ENCODE results near the gene SLC6A6. TPM values are rescaled to one million over a fixed set of nuclear protein-coding genes. Genes with fewer than 3 reads are reported as not detected.

The SLC6A6 gene
- total and polyA plus RNA-seq, 2 experiments from 2014 or later: 4.6 to 10.6 TPM

- in situ Hi-C loops (cut with MboI): loop anchor here (5.0 kb wide), 1 partner anchor 199 kb away; no protein-coding TSS in a partner anchor
- WGBS, 2 experiments (ENCODE audit: low coverage in 1 of 2, low lambda C conversion rate in 2 of 2, missing lambda C conversion rate in 2 of 2): 76 to 80% methylated on average over 13 of the region's 13 CpGs
- peak overlapping the region; percentile 40 for H3K27ac ChIP-seq
- TF ChIP-seq EZH2phosphoT487 (IDR thresholded peaks at IDR 0.05; ENCODE audit: insufficient read depth, low read depth) (no peak), EZH2 (IDR thresholded peaks at IDR 0.05; ENCODE audit: insufficient read depth, poor library complexity, severe bottlenecking) (no peak)
- no peak for DNase-seq
- peaks cover 32% of the 10 kb centered on the region for H3F3A ChIP-seq (ENCODE audit: insufficient read depth)
- peaks cover 26% of the 10 kb centered on the region for H3K4me1 ChIP-seq (ENCODE audit: insufficient read depth)
- peak overlapping the region; percentile 30; the same call in 1 of the 2 replicates for H3K9ac ChIP-seq
- no peak overlapping the region for H3K4me2 ChIP-seq (ENCODE audit: unreplicated experiment)
- no peaks in the 10 kb centered on the region for H3K9me3 ChIP-seq (ENCODE audit: low read depth)
- H3K27me3 ChIP-seq (replicated peaks; ENCODE audit: insufficient read depth): no peaks in the 10 kb centered on the region
- no peaks in the 10 kb centered on the region for H4K20me1 ChIP-seq (ENCODE audit: insufficient read depth)
- no peak overlapping the region for H2AFZ ChIP-seq
- 0 out of 2 replicates have a peak, but pooled peaks cover 4% of the 10 kb centered on the region for H3K36me3 ChIP-seq (ENCODE audit: low read depth)
- no peaks in the 10 kb centered on the region for H3K79me2 ChIP-seq (ENCODE audit: insufficient read depth)
- no peak overlapping the region for H3K4me3 ChIP-seq
- H3K9me2 ChIP-seq (ENCODE audit: insufficient read depth): no peaks in the 10 kb centered on the region
These were observed 58.8 kb downstream of the SLC6A6 start for GRCh38 chr3:14461006-14461747.

- 0 out of 2 replicates have a peak, but pooled peaks cover 4% of the 10 kb centered on the region for H3K36me3 ChIP-seq (ENCODE audit: low read depth)
- no peak overlapping the region for H3K27ac ChIP-seq
- H3K79me2 ChIP-seq (ENCODE audit: insufficient read depth): no peaks in the 10 kb centered on the region
- H3K4me2 ChIP-seq (ENCODE audit: unreplicated experiment): no peak overlapping the region
- 90% methylated on average over 8 of the region's 8 CpGs for WGBS, 2 experiments (ENCODE audit: low coverage in 1 of 2, low lambda C conversion rate in 2 of 2, missing lambda C conversion rate in 2 of 2)
- H3K9me3 ChIP-seq (ENCODE audit: low read depth): no peaks in the 10 kb centered on the region
- H3F3A ChIP-seq (ENCODE audit: insufficient read depth): peaks cover 32% of the 10 kb centered on the region
- H3K27me3 ChIP-seq (replicated peaks; ENCODE audit: insufficient read depth): no peaks in the 10 kb centered on the region
- DNase-seq: peak; percentile 80
- peaks cover 26% of the 10 kb centered on the region for H3K4me1 ChIP-seq (ENCODE audit: insufficient read depth)
- H3K9me2 ChIP-seq (ENCODE audit: insufficient read depth): no peaks in the 10 kb centered on the region
- H3K4me3 ChIP-seq: no peak overlapping the region
- H4K20me1 ChIP-seq (ENCODE audit: insufficient read depth): no peaks in the 10 kb centered on the region
- in situ Hi-C loops (cut with MboI): loop anchor here (5.0 kb wide), 1 partner anchor 200 kb away; no protein-coding TSS in a partner anchor
- H3K9ac ChIP-seq: no peak overlapping the region
- no peak overlapping the region for H2AFZ ChIP-seq
- TF ChIP-seq EZH2phosphoT487 (IDR thresholded peaks at IDR 0.05; ENCODE audit: insufficient read depth, low read depth) (no peak), EZH2 (IDR thresholded peaks at IDR 0.05; ENCODE audit: insufficient read depth, poor library complexity, severe bottlenecking) (no peak)
These were observed 59.4 kb downstream of the SLC6A6 start for GRCh38 chr3:14461748-14462324.

- Histone ChIP-seq H3K27ac (no peak overlapping the region), H3K4me2 (ENCODE audit: unreplicated experiment) (no peak overlapping the region), H3F3A (ENCODE audit: insufficient read depth) (peaks cover 28% of the 10 kb centered on the region), H3K27me3 (replicated peaks; ENCODE audit: insufficient read depth) (no peaks in the 10 kb centered on the region), H3K4me3 (no peak overlapping the region), H3K4me1 (ENCODE audit: insufficient read depth) (peaks cover 26% of the 10 kb centered on the region), H3K9ac (no peak overlapping the region), H3K9me3 (ENCODE audit: low read depth) (no peaks in the 10 kb centered on the region), H3K36me3 (ENCODE audit: low read depth) (0 out of 2 replicates have a peak, but pooled peaks cover 4% of the 10 kb centered on the region), H3K9me2 (ENCODE audit: insufficient read depth) (no peaks in the 10 kb centered on the region), H2AFZ (no peak overlapping the region), H3K79me2 (ENCODE audit: insufficient read depth) (no peaks in the 10 kb centered on the region), H4K20me1 (ENCODE audit: insufficient read depth) (no peaks in the 10 kb centered on the region)
- in situ Hi-C loops (cut with MboI): loop anchor here (5.0 kb wide), 1 partner anchor 200 kb away; no protein-coding TSS in a partner anchor
- DNase-seq: no peak
- TF ChIP-seq EZH2 (IDR thresholded peaks at IDR 0.05; ENCODE audit: insufficient read depth, poor library complexity, severe bottlenecking) (no peak), EZH2phosphoT487 (IDR thresholded peaks at IDR 0.05; ENCODE audit: insufficient read depth, low read depth) (no peak)
- WGBS, 2 experiments (ENCODE audit: low coverage in 1 of 2, low lambda C conversion rate in 2 of 2, missing lambda C conversion rate in 2 of 2): 83 to 85% methylated on average over 9 of the region's 9 CpGs
These were observed 60.3 kb downstream of the SLC6A6 start for GRCh38 chr3:14462738-14463137.

- H3K9me3 ChIP-seq (ENCODE audit: low read depth): no peaks in the 10 kb centered on the region
- H3F3A ChIP-seq (ENCODE audit: insufficient read depth): peaks cover 21% of the 10 kb centered on the region
- H3K9me2 ChIP-seq (ENCODE audit: insufficient read depth): no peaks in the 10 kb centered on the region
- no peak overlapping the region for H3K27ac ChIP-seq
- no peak overlapping the region for H3K9ac ChIP-seq
- H3K27me3 ChIP-seq (replicated peaks; ENCODE audit: insufficient read depth): no peaks in the 10 kb centered on the region
- no peaks in the 10 kb centered on the region for H3K79me2 ChIP-seq (ENCODE audit: insufficient read depth)
- peaks cover 23% of the 10 kb centered on the region for H3K4me1 ChIP-seq (ENCODE audit: insufficient read depth)
- DNase-seq: no peak
- no peak overlapping the region for H3K4me2 ChIP-seq (ENCODE audit: unreplicated experiment)
- no peak for TF ChIP-seq EZH2phosphoT487 (IDR thresholded peaks at IDR 0.05; ENCODE audit: insufficient read depth, low read depth)
- no peak for TF ChIP-seq EZH2 (IDR thresholded peaks at IDR 0.05; ENCODE audit: insufficient read depth, poor library complexity, severe bottlenecking)
- H2AFZ ChIP-seq: no peak overlapping the region
- no peak overlapping the region for H3K4me3 ChIP-seq
- in situ Hi-C loops (cut with MboI): loop anchor here (5.0 kb wide), 1 partner anchor 201 kb away; no protein-coding TSS in a partner anchor
- WGBS, 2 experiments (ENCODE audit: low coverage in 1 of 2, low lambda C conversion rate in 2 of 2, missing lambda C conversion rate in 2 of 2): 94 to 97% methylated on average over 26 of the region's 26 CpGs
- 0 out of 2 replicates have a peak, but pooled peaks cover 4% of the 10 kb centered on the region for H3K36me3 ChIP-seq (ENCODE audit: low read depth)
- H4K20me1 ChIP-seq (ENCODE audit: insufficient read depth): no peaks in the 10 kb centered on the region
These were observed 61.1 kb downstream of the SLC6A6 start for GRCh38 chr3:14463330-14464140.
